SJSA1 (cell line): Measurements from ENCODE around the gene FMNL2. TPM values are rescaled to one million over a fixed set of nuclear protein-coding genes. Genes with fewer than 3 reads are reported as not detected.

Source experiments
- DNase-seq, 2 experiments: peaks; one replicate each; pipeline ENCODE4 v3.0.0-alpha.2; 2015 to 2020; ENCODE audit warnings: low spot score in 2 of 2, low read depth in 1 of 2
- H3K27ac ChIP-seq: fragments of 250-450 bp; sonication (Bioruptor Pico); 2 replicates; pipeline ENCODE4 v1.5.1; 2020; ENCODE audit warnings: mild to moderate bottlenecking, moderate library complexity
- H3K27me3 ChIP-seq: fragments of 250-450 bp; sonication (Bioruptor Pico); replicated peaks from 2 replicates; pipeline ENCODE4 v1.5.1; 2020; ENCODE audit warnings: mild to moderate bottlenecking, moderate library complexity
- H3K36me3 ChIP-seq: fragments of 250-450 bp; sonication (Bioruptor Pico); 2 replicates; pipeline ENCODE4 v1.5.1; 2020; ENCODE audit warnings: mild to moderate bottlenecking
- H3K4me1 ChIP-seq: fragments of 250-450 bp; sonication (Bioruptor Pico); replicated peaks from 2 replicates; pipeline ENCODE4 v1.6.1; 2021; ENCODE audit warnings: mild to moderate bottlenecking
- H3K4me3 ChIP-seq: fragments of 250-450 bp; sonication (Bioruptor Pico); 2 replicates; pipeline ENCODE4 v1.5.1; 2020; ENCODE audit warnings: mild to moderate bottlenecking
- H3K9me3 ChIP-seq: fragments of 250-450 bp; sonication (Bioruptor Pico); replicated peaks from 2 replicates; pipeline ENCODE4 v1.5.1; 2020; ENCODE audit warnings: mild to moderate bottlenecking
- total RNA-seq: library from RNA; depleted of rRNA; stranded (reverse); fragments of >200 nt; shearing (Covaris generic); gene quantifications from 2 replicates; pipeline ENCODE4 v1.2.3, GENCODE V29; 2014

The FMNL2 gene
- total RNA-seq, 1 experiment from 2014 or later, result 12.9 TPM

GRCh38 chr2:152651834-152652233 is 316.9 kb downstream of the FMNL2 start:
- no peak for DNase-seq
- Histone ChIP-seq H3K9me3 (no peaks in the 10 kb centered on the region), H3K27ac (no peak overlapping the region), H3K4me3 (no peak overlapping the region), H3K4me1 (peaks cover 12% of the 10 kb centered on the region), H3K27me3 (no peaks in the 10 kb centered on the region), H3K36me3 (peaks cover 48% of the 10 kb centered on the region)

- Histone ChIP-seq H3K4me1 (no peaks in the 10 kb centered on the region), H3K27me3 (no peaks in the 10 kb centered on the region), H3K4me3 (no peak overlapping the region), H3K9me3 (no peaks in the 10 kb centered on the region), H3K36me3 (peaks cover 76% of the 10 kb centered on the region), H3K27ac (no peak overlapping the region)
- DNase-seq, result no peak
Observed at GRCh38 chr2:152655880-152656279, 320.9 kb downstream of the FMNL2 start.

- H3K4me1 ChIP-seq, result no peaks in the 10 kb centered on the region
- H3K27me3 ChIP-seq, result no peaks in the 10 kb centered on the region
- peaks cover 82% of the 10 kb centered on the region for H3K36me3 ChIP-seq
- no peak for DNase-seq
- H3K9me3 ChIP-seq, result no peaks in the 10 kb centered on the region
- no peak overlapping the region for H3K27ac ChIP-seq
- H3K4me3 ChIP-seq, result no peak overlapping the region
Observed at GRCh38 chr2:152657043-152657442, 322.1 kb downstream of the FMNL2 start.

- Histone ChIP-seq H3K4me1 (no peaks in the 10 kb centered on the region), H3K36me3 (peaks cover 86% of the 10 kb centered on the region), H3K27me3 (no peaks in the 10 kb centered on the region), H3K4me3 (no peak overlapping the region), H3K9me3 (no peaks in the 10 kb centered on the region), H3K27ac (no peak overlapping the region)
- no peak for DNase-seq
Observed at GRCh38 chr2:152658221-152658620, 323.2 kb downstream of the FMNL2 start.

- H3K9me3 ChIP-seq, result no peaks in the 10 kb centered on the region
- no peaks in the 10 kb centered on the region for H3K4me1 ChIP-seq
- DNase-seq, result no peak
- H3K27ac ChIP-seq, result no peak overlapping the region
- H3K36me3 ChIP-seq, result peaks cover 89% of the 10 kb centered on the region
- no peaks in the 10 kb centered on the region for H3K27me3 ChIP-seq
- H3K4me3 ChIP-seq, result no peak overlapping the region
Observed at GRCh38 chr2:152661076-152661475, 326.1 kb downstream of the FMNL2 start.

GRCh38 chr2:152664725-152665124 is 329.8 kb downstream of the FMNL2 start:
- Histone ChIP-seq H3K36me3 (peaks cover 91% of the 10 kb centered on the region), H3K9me3 (no peaks in the 10 kb centered on the region), H3K4me3 (no peak overlapping the region), H3K27me3 (no peaks in the 10 kb centered on the region), H3K4me1 (no peaks in the 10 kb centered on the region), H3K27ac (no peak overlapping the region)
- DNase-seq, result no peak

- H3K27ac ChIP-seq, result no peak overlapping the region
- no peak for DNase-seq
- H3K36me3 ChIP-seq, result peaks cover 85% of the 10 kb centered on the region
- no peaks in the 10 kb centered on the region for H3K4me1 ChIP-seq
- H3K27me3 ChIP-seq, result no peaks in the 10 kb centered on the region
- H3K9me3 ChIP-seq, result no peaks in the 10 kb centered on the region
- no peak overlapping the region for H3K4me3 ChIP-seq
Observed at GRCh38 chr2:152674334-152674733, 339.4 kb downstream of the FMNL2 start.

- peaks cover 86% of the 10 kb centered on the region for H3K36me3 ChIP-seq
- no peak overlapping the region for H3K27ac ChIP-seq
- H3K4me3 ChIP-seq, result no peak overlapping the region
- H3K27me3 ChIP-seq, result no peaks in the 10 kb centered on the region
- H3K9me3 ChIP-seq, result no peaks in the 10 kb centered on the region
- DNase-seq, result no peak
- H3K4me1 ChIP-seq, result no peaks in the 10 kb centered on the region
Observed at GRCh38 chr2:152676461-152676860, 341.5 kb downstream of the FMNL2 start.

GRCh38 chr2:152678808-152679207 is 343.8 kb downstream of the FMNL2 start:
- DNase-seq, result no peak
- Histone ChIP-seq H3K4me3 (no peak overlapping the region), H3K9me3 (no peaks in the 10 kb centered on the region), H3K36me3 (peaks cover 76% of the 10 kb centered on the region), H3K27me3 (no peaks in the 10 kb centered on the region), H3K4me1 (no peaks in the 10 kb centered on the region), H3K27ac (no peak overlapping the region)

- no peak for DNase-seq
- H3K36me3 ChIP-seq, result peaks cover 50% of the 10 kb centered on the region
- no peaks in the 10 kb centered on the region for H3K27me3 ChIP-seq
- H3K4me1 ChIP-seq, result no peaks in the 10 kb centered on the region
- no peaks in the 10 kb centered on the region for H3K9me3 ChIP-seq
- H3K27ac ChIP-seq, result no peak overlapping the region
- no peak overlapping the region for H3K4me3 ChIP-seq
Observed at GRCh38 chr2:152682663-152683062, 347.7 kb downstream of the FMNL2 start.

GRCh38 chr2:152683400-152683799 is 348.4 kb downstream of the FMNL2 start:
- H3K4me3 ChIP-seq, result no peak overlapping the region
- no peak overlapping the region for H3K27ac ChIP-seq
- H3K4me1 ChIP-seq, result no peaks in the 10 kb centered on the region
- no peak for DNase-seq
- H3K9me3 ChIP-seq, result no peaks in the 10 kb centered on the region
- peaks cover 55% of the 10 kb centered on the region for H3K36me3 ChIP-seq
- no peaks in the 10 kb centered on the region for H3K27me3 ChIP-seq

GRCh38 chr2:152686321-152686720 is 351.3 kb downstream of the FMNL2 start:
- DNase-seq, result no peak

GRCh38 chr2:152693033-152693432 is 358.1 kb downstream of the FMNL2 start:
- no peaks in the 10 kb centered on the region for H3K9me3 ChIP-seq
- no peak overlapping the region for H3K27ac ChIP-seq
- H3K36me3 ChIP-seq, result peaks cover 48% of the 10 kb centered on the region
- no peak overlapping the region for H3K4me3 ChIP-seq
- no peaks in the 10 kb centered on the region for H3K27me3 ChIP-seq
- DNase-seq, result no peak
- peaks cover 38% of the 10 kb centered on the region for H3K4me1 ChIP-seq

More at GRCh38 chr2:152686321-152686720, 351.3 kb downstream of the FMNL2 start:
- Histone ChIP-seq H3K27ac (no peak overlapping the region), H3K4me3 (no peak overlapping the region), H3K36me3 (peaks cover 41% of the 10 kb centered on the region), H3K4me1 (no peaks in the 10 kb centered on the region), H3K27me3 (no peaks in the 10 kb centered on the region), H3K9me3 (no peaks in the 10 kb centered on the region)

GRCh38 chr2:152694161-152694661 is 359.2 kb downstream of the FMNL2 start:
- peak overlapping the region; percentile 80 for H3K27ac ChIP-seq
- DNase-seq, result peak; percentile 70 to 73
- no peaks in the 10 kb centered on the region for H3K27me3 ChIP-seq
- peak overlapping the region; percentile 31 for H3K4me3 ChIP-seq
- no peaks in the 10 kb centered on the region for H3K9me3 ChIP-seq
- H3K36me3 ChIP-seq, result peaks cover 37% of the 10 kb centered on the region
- peaks cover 38% of the 10 kb centered on the region for H3K4me1 ChIP-seq

- peak in 1 of 2 experiments; percentile 3 for DNase-seq
- peaks cover 37% of the 10 kb centered on the region for H3K36me3 ChIP-seq
- no peaks in the 10 kb centered on the region for H3K27me3 ChIP-seq
- H3K9me3 ChIP-seq, result no peaks in the 10 kb centered on the region
- H3K4me1 ChIP-seq, result peaks cover 38% of the 10 kb centered on the region
- no peak overlapping the region for H3K4me3 ChIP-seq
- no peak overlapping the region for H3K27ac ChIP-seq
Observed at GRCh38 chr2:152695763-152696162, 360.8 kb downstream of the FMNL2 start.
